ENCODE data around the gene ATP6V0E1.

ATP6V0E1 gene

DNA sequence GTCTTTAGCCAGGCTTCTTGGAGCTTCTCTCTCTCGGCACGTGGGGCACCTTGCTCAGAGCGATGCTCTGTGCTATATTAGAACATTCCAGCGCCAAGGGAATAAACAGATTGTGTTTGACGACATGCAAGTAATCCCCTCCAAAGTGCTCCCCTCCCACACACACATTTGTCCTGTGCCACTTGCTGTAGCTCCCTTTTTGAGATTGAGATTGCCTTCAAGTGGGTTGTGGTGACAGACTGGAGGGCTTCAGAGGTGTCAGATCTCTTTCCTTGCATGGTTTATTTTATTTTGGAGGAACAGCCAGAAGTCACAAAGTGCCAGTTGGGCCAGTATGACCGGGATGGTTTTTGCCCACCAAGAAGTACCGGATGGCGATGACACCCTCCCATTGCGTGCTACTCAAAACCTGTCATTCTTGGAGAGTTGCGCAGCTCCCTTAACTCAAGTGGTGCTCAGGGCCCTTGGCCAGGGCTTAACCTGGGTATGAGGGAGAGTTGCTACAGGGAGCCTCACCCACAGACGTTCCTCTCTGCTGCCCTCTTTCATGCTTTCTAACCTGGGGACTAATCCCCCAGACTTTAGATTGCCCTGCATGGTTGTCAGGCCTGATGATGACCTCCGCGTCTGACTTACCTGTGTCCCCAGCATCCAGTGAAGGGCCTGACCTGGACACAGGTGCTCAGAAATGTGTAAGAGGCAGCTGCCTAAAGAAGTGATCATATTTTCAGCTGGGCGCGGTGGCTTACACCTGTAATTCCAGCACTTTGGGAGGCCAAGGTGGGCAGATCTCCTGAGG lies 43.1 kb upstream of the ATP6V0E1 start:
- no peak overlapping the region for H3K27ac ChIP-seq
- TF ChIP-seq, protein P1, sequence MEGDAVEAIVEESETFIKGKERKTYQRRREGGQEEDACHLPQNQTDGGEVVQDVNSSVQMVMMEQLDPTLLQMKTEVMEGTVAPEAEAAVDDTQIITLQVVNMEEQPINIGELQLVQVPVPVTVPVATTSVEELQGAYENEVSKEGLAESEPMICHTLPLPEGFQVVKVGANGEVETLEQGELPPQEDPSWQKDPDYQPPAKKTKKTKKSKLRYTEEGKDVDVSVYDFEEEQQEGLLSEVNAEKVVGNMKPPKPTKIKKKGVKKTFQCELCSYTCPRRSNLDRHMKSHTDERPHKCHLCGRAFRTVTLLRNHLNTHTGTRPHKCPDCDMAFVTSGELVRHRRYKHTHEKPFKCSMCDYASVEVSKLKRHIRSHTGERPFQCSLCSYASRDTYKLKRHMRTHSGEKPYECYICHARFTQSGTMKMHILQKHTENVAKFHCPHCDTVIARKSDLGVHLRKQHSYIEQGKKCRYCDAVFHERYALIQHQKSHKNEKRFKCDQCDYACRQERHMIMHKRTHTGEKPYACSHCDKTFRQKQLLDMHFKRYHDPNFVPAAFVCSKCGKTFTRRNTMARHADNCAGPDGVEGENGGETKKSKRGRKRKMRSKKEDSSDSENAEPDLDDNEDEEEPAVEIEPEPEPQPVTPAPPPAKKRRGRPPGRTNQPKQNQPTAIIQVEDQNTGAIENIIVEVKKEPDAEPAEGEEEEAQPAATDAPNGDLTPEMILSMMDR (conservative IDR thresholded peaks at IDR 0.05; ENCODE audit: low read depth), result no peak
- ChIA-PET CTCF (interaction anchor here (1.0 to 3.2 kb wide), 4 partner anchors 8 to 226 kb away, joined by 3 to 22 read pairs (median 4); no protein-coding TSS in a partner anchor), POLR2A (ENCODE audit: low non-redundant PET) (no interaction called here)
- no peak for DNase-seq (ENCODE audit: low spot score)

DNA sequence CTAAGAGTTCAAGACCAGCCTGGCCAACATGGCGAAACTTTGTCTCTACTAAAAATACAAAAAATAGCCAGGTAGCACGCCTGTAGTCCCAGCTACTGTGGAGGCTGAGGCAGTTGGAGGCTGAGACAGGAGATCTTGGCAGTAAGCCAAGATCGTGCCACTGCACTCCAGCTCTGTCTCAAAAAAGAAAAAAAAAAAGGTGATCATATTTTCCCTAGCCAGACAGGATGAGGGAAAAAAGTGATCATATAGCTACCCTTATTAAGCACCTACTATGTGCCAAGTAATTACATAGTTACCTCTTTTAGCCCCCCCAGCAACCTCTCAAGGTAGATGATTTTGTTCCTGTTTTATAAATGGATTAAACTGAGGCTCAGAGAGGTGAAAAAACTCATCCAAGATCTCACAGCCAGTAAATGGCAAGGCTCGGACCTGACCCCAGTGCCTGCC lies 42.5 kb upstream of the ATP6V0E1 start:
- no peak for DNase-seq (ENCODE audit: low spot score)
- POLR2A ChIA-PET (ENCODE audit: low non-redundant PET), result no interaction called here
- CTCF ChIA-PET, result interaction anchor here (0.6 to 1.8 kb wide), 3 partner anchors 8 to 226 kb away, joined by 3 to 4 read pairs (median 3); no protein-coding TSS in a partner anchor
- TF ChIP-seq, protein P1 (conservative IDR thresholded peaks at IDR 0.05; ENCODE audit: low read depth), result no peak
- H3K27ac ChIP-seq, result no peak overlapping the region

DNA sequence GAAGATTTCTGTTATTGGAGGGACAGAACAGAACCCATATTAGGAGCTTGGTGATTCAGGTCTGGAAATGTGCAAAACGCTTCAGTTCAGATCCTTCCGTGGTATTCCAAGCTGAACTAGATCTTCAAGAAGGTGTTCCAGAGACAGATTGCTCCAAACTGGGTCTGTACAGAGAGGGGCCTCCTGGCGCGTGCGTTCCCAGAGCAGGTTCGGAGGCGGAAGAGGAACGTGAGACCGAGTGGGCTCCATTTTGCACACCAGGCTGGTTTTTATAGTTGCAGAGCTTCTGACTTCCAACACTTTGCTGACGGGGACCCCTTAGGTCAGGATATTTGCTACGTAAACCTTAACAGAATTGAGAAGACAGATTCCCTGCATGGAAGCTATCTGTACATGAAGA lies 41.0 kb upstream of the ATP6V0E1 start:
- CTCF ChIA-PET, result interaction anchor here (0.6 to 1.8 kb wide), 4 partner anchors 9 to 228 kb away, joined by 4 to 6 read pairs (median 6); no protein-coding TSS in a partner anchor
- POLR2A ChIA-PET (ENCODE audit: low non-redundant PET), result no interaction called here
- no peak for DNase-seq (ENCODE audit: low spot score)
- TF ChIP-seq, protein P1 (conservative IDR thresholded peaks at IDR 0.05; ENCODE audit: low read depth), result no peak
- 0 out of 2 replicates have a peak overlapping the region, but pooled peaks have one; percentile 7 for H3K27ac ChIP-seq

DNA sequence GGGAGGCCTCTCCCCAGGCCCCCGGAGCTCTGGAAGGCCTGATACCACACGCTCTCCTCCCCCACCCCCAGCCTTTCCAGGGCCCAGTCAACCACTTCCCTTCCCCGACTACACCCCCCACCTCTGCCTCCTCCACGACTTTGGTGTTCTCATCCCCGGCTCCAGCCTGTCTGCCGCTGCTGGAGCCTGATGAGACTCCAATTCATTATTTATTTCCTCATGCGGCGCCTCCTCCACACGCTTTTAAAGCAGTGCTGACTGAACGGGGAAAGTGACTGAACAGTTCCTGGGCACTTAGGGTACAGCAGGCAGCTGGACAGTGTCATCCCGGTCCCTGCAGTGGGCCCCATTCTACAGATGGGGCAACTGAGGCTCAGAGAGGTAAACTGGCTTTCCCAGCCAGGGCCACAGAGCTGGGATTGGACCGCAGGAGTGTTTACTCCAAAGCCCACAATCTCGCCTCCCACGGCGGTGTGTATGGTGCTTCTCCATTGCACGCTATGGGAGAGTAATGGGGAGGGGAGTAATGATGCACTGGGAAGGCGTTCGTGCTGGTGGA lies 40.2 kb upstream of the ATP6V0E1 start:
- ChIA-PET POLR2A (ENCODE audit: low non-redundant PET) (no interaction called here), CTCF (interaction anchor here (0.8 to 1.5 kb wide), 2 partner anchors 11 to 230 kb away, joined by 3 to 6 read pairs; no protein-coding TSS in a partner anchor)
- no peak for DNase-seq (ENCODE audit: low spot score)
- H3K27ac ChIP-seq, result 0 out of 2 replicates have a peak overlapping the region, but pooled peaks have one; percentile 7
- TF ChIP-seq, protein P1 (conservative IDR thresholded peaks at IDR 0.05; ENCODE audit: low read depth), result no peak

DNA sequence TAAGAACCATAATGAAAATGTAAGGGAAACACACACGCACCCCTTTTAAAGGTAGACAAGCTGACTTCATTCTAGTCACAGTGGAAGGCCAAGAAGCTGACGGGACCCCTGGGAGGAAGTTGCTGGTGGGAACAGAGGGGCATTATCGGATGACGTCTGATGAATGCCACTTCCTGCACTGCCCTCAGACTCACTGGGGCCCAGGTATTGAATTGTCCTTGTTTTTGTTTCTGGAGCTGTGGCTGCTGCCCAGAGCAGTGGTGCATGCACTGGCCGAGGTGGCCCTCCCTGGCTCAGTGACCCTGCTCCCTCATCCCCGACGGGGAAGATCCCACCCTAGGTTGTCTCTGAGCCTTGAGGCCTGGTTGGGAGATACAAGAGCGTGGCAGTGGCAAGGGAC lies 39.7 kb upstream of the ATP6V0E1 start:
- TF ChIP-seq, protein P1 (conservative IDR thresholded peaks at IDR 0.05; ENCODE audit: low read depth), result no peak
- peak overlapping the region; percentile 13; the same call in 1 of the 2 replicates for H3K27ac ChIP-seq
- ChIA-PET POLR2A (ENCODE audit: low non-redundant PET) (no interaction called here), CTCF (interaction anchor here (0.7 to 1.0 kb wide), 3 partner anchors 16 to 246 kb away, joined by 3 read pairs; partner anchors contain the start of gene RPL26L1)
- DNase-seq (ENCODE audit: low spot score), result no peak

DNA sequence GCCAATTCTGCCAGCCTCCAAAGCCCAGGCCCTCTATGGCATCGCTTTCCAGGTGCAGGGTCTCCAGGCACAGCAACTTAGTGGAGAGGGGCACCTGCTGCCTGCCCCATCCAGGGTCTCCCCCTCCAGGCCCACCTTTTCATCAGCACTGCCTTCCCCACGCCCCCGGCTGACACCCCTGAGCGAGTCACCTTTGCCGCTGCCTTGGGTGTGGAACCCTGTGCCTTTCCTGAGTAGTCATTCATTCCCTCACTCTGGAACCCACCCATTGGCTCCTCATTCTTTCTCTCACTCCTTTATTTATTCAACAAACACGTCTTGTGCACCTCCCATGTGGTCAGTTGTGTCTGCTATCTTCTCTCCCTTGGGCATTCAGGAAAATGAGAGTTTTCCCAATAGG lies 38.8 kb upstream of the ATP6V0E1 start:
- no peak for DNase-seq (ENCODE audit: low spot score)
- ChIA-PET POLR2A (ENCODE audit: low non-redundant PET) (no interaction called here), CTCF (interaction anchor here (0.7 to 1.0 kb wide), 2 partner anchors 15 to 247 kb away, joined by 3 read pairs; partner anchors contain the start of gene RPL26L1)
- TF ChIP-seq, protein P1 (conservative IDR thresholded peaks at IDR 0.05; ENCODE audit: low read depth), result no peak
- peak overlapping the region; percentile 13; the same call in 1 of the 2 replicates for H3K27ac ChIP-seq

Data from RWPE1 (cell line).